Osteocyte (in vitro differentiated cells): ENCODE data around the gene ECHS1. TPM values are rescaled to one million over a fixed set of nuclear protein-coding genes. Genes with fewer than 3 reads are reported as not detected.

Experiments used
- DNase-seq: peaks from one replicate; pipeline ENCODE4 v3.0.0; 2021; ENCODE audit warnings: mixed read lengths; ENCODE audit not compliant: unreplicated experiment; ENCODE audit errors: extremely low spot score
- H3K27ac Mint-ChIP-seq: one replicate; pipeline ENCODE4 v1.8.0; 2021; ENCODE audit warnings: mild to moderate bottlenecking, mixed read lengths; ENCODE audit not compliant: unreplicated experiment
- H3K27me3 Mint-ChIP-seq: one replicate; pipeline ENCODE4 v1.8.0; 2021; ENCODE audit warnings: mixed read lengths; ENCODE audit not compliant: unreplicated experiment
- H3K36me3 Mint-ChIP-seq: one replicate; pipeline ENCODE4 v1.8.0; 2021; ENCODE audit warnings: mixed read lengths; ENCODE audit not compliant: unreplicated experiment
- H3K4me1 Mint-ChIP-seq: one replicate; pipeline ENCODE4 v1.8.0; 2021; ENCODE audit warnings: mixed read lengths; ENCODE audit not compliant: unreplicated experiment
- H3K4me3 Mint-ChIP-seq: one replicate; pipeline ENCODE4 v1.8.0; 2021; ENCODE audit warnings: mild to moderate bottlenecking, moderate library complexity, mixed read lengths; ENCODE audit not compliant: unreplicated experiment
- H3K9me3 Mint-ChIP-seq: one replicate; pipeline ENCODE4 v1.8.0; 2021; ENCODE audit warnings: mixed read lengths; ENCODE audit not compliant: unreplicated experiment
- total RNA-seq: library from RNA; stranded (reverse); gene quantifications from 2 replicates; pipeline ENCODE4 v1.2.1, GENCODE V29; 2021
- TF ChIP-seq, protein P1 (sequence below): fragments of 200-600 bp; sonication (generic); IDR thresholded peaks from 2 replicates; pipeline ENCODE4 v1.5.0; 2021; ENCODE audit warnings: antibody characterized with exemption, mild to moderate bottlenecking, moderate library complexity

ECHS1 gene
- total RNA-seq, 1 donor from 2014 or later = 65.1 TPM

DNA sequence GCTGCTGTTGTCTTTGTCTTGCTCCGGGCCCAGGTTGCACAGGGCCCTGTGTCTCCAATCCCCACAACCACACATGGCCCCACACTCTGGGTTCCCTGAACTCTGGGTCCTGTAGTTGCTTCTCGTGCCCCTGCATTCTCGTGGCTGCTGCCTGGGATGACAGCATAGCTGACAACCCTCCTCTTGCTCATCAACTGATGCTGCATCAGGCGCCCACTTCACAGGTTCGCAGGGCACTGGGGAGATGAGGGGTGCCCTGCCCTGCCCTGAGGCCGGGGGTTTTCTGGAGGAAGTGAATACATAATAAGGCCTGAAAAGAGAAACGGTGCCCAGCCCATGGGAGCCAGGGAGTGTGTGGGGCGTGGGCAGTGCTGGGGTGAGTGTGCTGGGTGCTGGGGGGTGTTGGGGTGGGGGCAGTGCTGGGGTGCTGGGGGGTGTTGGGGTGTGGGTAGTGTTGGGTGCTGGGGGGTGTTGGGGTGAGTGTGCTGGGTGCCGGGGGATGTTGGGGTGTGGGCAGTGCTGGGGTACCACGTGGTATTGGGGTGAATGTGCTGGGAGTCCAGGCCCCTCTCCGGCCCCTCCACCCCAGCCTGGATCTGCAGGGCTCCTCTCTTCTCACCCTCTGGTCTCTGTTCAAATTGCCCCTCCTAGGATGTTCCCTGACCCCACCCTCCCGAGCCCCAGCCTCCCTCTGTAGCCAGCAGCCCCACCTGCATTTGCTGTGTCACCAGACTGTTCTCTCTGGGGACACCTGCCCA lies 18.8 kb upstream of the ECHS1 start:
- Mint-ChIP-seq H3K27ac (no peak overlapping the region), H3K4me3 (no peak overlapping the region), H3K36me3 (peaks cover 5% of the 10 kb centered on the region), H3K9me3 (no peaks in the 10 kb centered on the region), H3K27me3 (no peaks in the 10 kb centered on the region), H3K4me1 (peaks cover 13% of the 10 kb centered on the region)
- TF ChIP-seq, protein P1, sequence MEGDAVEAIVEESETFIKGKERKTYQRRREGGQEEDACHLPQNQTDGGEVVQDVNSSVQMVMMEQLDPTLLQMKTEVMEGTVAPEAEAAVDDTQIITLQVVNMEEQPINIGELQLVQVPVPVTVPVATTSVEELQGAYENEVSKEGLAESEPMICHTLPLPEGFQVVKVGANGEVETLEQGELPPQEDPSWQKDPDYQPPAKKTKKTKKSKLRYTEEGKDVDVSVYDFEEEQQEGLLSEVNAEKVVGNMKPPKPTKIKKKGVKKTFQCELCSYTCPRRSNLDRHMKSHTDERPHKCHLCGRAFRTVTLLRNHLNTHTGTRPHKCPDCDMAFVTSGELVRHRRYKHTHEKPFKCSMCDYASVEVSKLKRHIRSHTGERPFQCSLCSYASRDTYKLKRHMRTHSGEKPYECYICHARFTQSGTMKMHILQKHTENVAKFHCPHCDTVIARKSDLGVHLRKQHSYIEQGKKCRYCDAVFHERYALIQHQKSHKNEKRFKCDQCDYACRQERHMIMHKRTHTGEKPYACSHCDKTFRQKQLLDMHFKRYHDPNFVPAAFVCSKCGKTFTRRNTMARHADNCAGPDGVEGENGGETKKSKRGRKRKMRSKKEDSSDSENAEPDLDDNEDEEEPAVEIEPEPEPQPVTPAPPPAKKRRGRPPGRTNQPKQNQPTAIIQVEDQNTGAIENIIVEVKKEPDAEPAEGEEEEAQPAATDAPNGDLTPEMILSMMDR = no peak
- no peak for DNase-seq

DNA sequence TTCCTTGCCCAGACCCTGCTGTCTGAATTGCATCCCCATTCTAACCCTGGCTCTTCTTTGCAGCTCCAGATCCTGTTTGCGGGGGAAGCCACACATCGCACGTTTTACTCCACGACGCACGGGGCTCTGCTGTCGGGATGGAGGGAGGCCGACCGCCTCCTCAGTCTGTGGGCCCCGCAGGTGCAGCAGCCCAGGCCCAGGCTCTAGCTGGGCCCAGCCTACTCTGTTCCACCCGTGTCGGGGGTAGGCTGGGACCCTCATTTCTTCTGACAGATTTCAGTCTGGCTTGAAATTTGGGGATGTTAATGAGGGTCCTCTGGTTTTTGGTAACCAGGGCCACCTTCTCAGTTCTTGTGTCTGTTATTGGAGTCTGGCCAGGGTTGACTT lies 18.1 kb upstream of the ECHS1 start:
- DNase-seq = no peak
- H3K4me1 Mint-ChIP-seq = peaks cover 13% of the 10 kb centered on the region
- no peak overlapping the region for H3K4me3 Mint-ChIP-seq
- H3K9me3 Mint-ChIP-seq = no peaks in the 10 kb centered on the region
- H3K27ac Mint-ChIP-seq = no peak overlapping the region
- TF ChIP-seq, protein P1 = no peak
- no peaks in the 10 kb centered on the region for H3K27me3 Mint-ChIP-seq
- H3K36me3 Mint-ChIP-seq = peaks cover 3% of the 10 kb centered on the region

DNA sequence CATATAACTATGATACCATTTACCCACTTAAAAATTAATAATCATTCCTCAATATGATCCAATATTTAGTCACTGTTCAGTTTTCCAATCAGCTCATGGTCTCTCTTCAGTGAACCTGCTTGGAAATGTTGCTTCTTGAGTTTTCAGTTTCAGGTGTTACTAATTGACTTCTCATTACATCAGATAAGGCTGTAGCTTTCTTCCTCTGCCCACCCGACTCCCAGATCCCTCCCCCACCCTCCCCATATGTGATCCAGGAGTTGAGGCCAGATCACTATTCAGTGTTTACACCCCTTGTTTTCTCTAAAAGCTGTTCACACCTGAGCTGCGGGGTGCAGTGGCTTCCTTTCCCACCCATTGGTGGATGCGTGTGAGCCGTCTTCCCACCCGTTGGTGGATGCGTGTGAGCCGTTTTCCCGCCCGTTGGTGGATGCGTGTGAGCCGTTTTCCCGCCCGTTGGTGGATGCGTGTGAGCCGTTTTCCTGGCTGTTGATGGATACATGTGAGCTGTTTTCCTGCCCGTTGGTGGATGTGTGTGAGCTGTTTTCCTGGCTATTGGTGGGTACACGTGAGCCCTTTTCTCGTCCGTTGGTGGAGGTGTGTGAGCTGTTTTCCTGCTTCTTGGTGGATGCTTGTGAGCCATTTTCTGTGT lies 17.6 kb upstream of the ECHS1 start:
- Mint-ChIP-seq H3K27me3 (no peaks in the 10 kb centered on the region), H3K4me3 (no peak overlapping the region)

DNA sequence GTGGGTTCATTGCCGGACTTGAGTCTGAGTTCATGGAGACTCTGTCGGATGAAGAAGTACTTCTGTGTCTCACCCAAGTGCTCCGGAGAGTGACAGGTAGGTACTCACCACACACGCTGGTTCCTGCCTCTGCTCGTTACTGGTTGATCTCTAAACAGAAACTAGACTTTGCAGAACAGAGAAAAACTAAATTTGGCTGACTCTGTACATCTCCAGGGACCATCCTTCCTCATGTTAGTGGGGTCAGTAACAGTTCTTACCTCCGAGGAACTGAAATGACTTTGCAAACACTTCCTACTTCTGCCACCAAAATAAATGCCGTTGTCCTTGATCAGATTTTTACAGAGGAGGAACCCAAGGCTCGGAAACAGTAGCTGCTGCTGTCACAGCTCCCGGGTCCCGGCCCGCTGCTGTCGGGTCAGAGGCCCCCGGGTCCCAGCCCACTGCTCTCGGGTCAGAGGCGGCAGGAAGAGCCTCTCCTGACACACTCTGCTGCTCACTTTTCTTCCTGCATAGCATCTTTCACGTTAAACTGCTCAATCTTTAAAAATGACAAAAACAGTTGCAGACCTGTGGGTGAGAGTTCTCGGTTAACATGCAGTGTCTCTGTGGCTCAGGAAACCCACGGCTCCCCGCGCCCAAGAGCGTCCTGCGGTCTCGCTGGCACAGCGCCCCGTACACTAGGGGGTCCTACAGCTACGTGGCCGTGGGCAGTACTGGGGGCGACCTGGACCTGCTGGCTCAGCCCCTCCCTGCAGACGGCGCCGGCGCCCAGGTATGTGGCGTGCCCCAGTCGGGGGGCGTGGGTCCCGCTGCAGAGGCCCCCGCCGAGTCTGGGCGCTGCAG lies 16.0 kb upstream of the ECHS1 start:
- TF ChIP-seq, protein P1 = no peak
- Mint-ChIP-seq H3K36me3 (peaks cover 3% of the 10 kb centered on the region), H3K4me3 (no peak overlapping the region), H3K4me1 (peaks cover 3% of the 10 kb centered on the region), H3K27me3 (no peaks in the 10 kb centered on the region), H3K9me3 (no peaks in the 10 kb centered on the region), H3K27ac (no peak overlapping the region)
- DNase-seq = no peak

More for the DNA sequence above, 17.6 kb upstream of the ECHS1 start:
- peaks cover 13% of the 10 kb centered on the region for H3K4me1 Mint-ChIP-seq
- no peaks in the 10 kb centered on the region for H3K9me3 Mint-ChIP-seq
- DNase-seq = no peak
- TF ChIP-seq, protein P1 = no peak
- H3K36me3 Mint-ChIP-seq = peaks cover 4% of the 10 kb centered on the region
- no peak overlapping the region for H3K27ac Mint-ChIP-seq
